K562 (cell line): ENCODE measurements around the gene PLRG1. TPM values are rescaled to one million over a fixed set of nuclear protein-coding genes. Genes with fewer than 3 reads are reported as not detected.

ENCODE experiments used
- ATAC-seq: fragments of 200-7000 bp; cut with Tn5 transposase; 3 replicates; pipeline ENCODE4 v1.9.1; 2020; ENCODE audit warnings: moderate library complexity
- BruUV-seq: library from RNA; stranded (reverse); fragments of 400-500 nt; replicated peaks from 2 replicates; lab custom pipeline; 2021; lab: Mats Ljungman, UMichigan
- CTCF ChIA-PET: fragments of 300-600 bp; formaldehyde crosslinking; extraction: SDS; loops from one replicate; lab custom pipeline; 2021; ENCODE audit warnings: low intra/inter-chr PET ratio; lab: Yijun Ruan, JAX
- POLR2A ChIA-PET: fragments of 300-600, 350-650 bp; sonication (Branson Sonifier 250); formaldehyde crosslinking; extraction: SDS; loops from one replicate; lab custom pipeline; 2021; ENCODE audit warnings: antibody characterized with exemption, inconsistent platforms; lab: Yijun Ruan, JAX
- DNase-seq, 4 experiments: peaks; one replicate each; pipeline versions ENCODE4 v3.0.0 to v3.0.0-alpha.2; 2011 to 2018; ENCODE audit warnings: low spot score in 3 of 4, mixed read lengths in 3 of 4; ENCODE audit errors: extremely low read depth in 1 of 4
- FAIRE-seq: peaks from 2 replicates; lab custom pipeline; 2011; peaks lifted over from hg19 to GRCh38; lab: Jason Lieb, UNC
- H2AFZ ChIP-seq: 2 replicates; pipeline ENCODE4 v1.6.0; 2011; ENCODE audit warnings: low read depth, low read length, control low read depth, inconsistent platforms
- H3K27ac ChIP-seq: fragments of 200-600 bp; 3 replicates; pipeline ENCODE4 v1.8.0; 2011; ENCODE audit warnings: low read depth, mild to moderate bottlenecking, control low read depth, inconsistent platforms, low read length, moderate library complexity, mixed read lengths; ENCODE audit errors: extremely low read depth
- H3K27me3 ChIP-seq, 2 experiments: fragments of 300-600 bp in 1 of 2; 2 replicates in 1 of 2; 3 replicates in 1 of 2; pipeline versions ENCODE4 v1.6.0 to v1.8.0; 2011; ENCODE audit warnings: inconsistent platforms in 2 of 2, low read length in 2 of 2, mild to moderate bottlenecking in 1 of 2, mixed read lengths in 1 of 2, moderate library complexity in 1 of 2; ENCODE audit not compliant: control insufficient read depth in 2 of 2, insufficient read depth in 2 of 2
- H3K36me3 ChIP-seq: fragments of 300-600 bp; 3 replicates; pipeline ENCODE4 v1.8.0; 2011; ENCODE audit warnings: mild to moderate bottlenecking, low read length, inconsistent platforms; ENCODE audit not compliant: control insufficient read depth, insufficient read depth
- H3K4me1 ChIP-seq, 2 experiments: fragments of 200-600 bp in 1 of 2; replicated peaks in 1 of 2; 2 replicates in 1 of 2; 3 replicates in 1 of 2; pipeline versions ENCODE4 v1.5.1 to v1.8.0; 2011; ENCODE audit warnings: inconsistent platforms in 2 of 2, low read length in 2 of 2, mild to moderate bottlenecking in 1 of 2, mixed read lengths in 1 of 2, moderate library complexity in 1 of 2; ENCODE audit not compliant: control insufficient read depth in 2 of 2, insufficient read depth in 2 of 2
- H3K4me2 ChIP-seq: 2 replicates; pipeline ENCODE4 v1.6.1; 2011; ENCODE audit warnings: low read length, control low read depth, inconsistent platforms, mixed read lengths; ENCODE audit not compliant: insufficient read depth
- H3K4me3 ChIP-seq: fragments of 200-600 bp; sonication (generic), shearing (Covaris generic); 2 replicates; pipeline ENCODE4 v1.5.1; 2016; ENCODE audit warnings: control low read depth, inconsistent platforms
- H3K79me2 ChIP-seq: fragments of 200-600 bp; 3 replicates; pipeline ENCODE4 v1.8.0; 2011; ENCODE audit warnings: low read length, inconsistent platforms; ENCODE audit not compliant: control insufficient read depth, insufficient read depth
- H3K9ac ChIP-seq, 2 experiments: 2 replicates each; pipeline versions ENCODE4 v1.6.0 to v1.6.1; 2011; ENCODE audit warnings: low read depth in 2 of 2, low read length in 2 of 2, control low read depth in 1 of 2, inconsistent platforms in 1 of 2, mild to moderate bottlenecking in 1 of 2, mixed read lengths in 1 of 2; ENCODE audit not compliant: insufficient read depth in 1 of 2
- H3K9me1 ChIP-seq: one replicate; pipeline ENCODE4 v1.6.0; 2011; ENCODE audit warnings: inconsistent platforms, mild to moderate bottlenecking, low read length, moderate library complexity; ENCODE audit not compliant: control insufficient read depth, insufficient read depth
- H3K9me3 ChIP-seq: replicated peaks from 2 replicates; pipeline ENCODE4 v1.5.1; 2011; ENCODE audit warnings: low read depth, low read length, inconsistent platforms; ENCODE audit not compliant: control insufficient read depth, insufficient read depth
- H4K20me1 ChIP-seq: replicated peaks from 2 replicates; pipeline ENCODE4 v1.6.1; 2011; ENCODE audit warnings: low read length, inconsistent platforms, mixed read lengths; ENCODE audit not compliant: control insufficient read depth, insufficient read depth
- ESRRB ChIP-seq: fragments of 250-450 bp; sonication (Bioruptor Pico); IDR thresholded peaks from 2 replicates; pipeline ENCODE4 v1.5.0; 2020; ENCODE audit warnings: mild to moderate bottlenecking, moderate library complexity, borderline replicate concordance
- NFXL1 ChIP-seq: fragments of 450-650 bp; formaldehyde crosslinking; IDR thresholded peaks from 2 replicates; pipeline ENCODE4 v1.4.0; 2021; ENCODE audit warnings: mild to moderate bottlenecking
- PML ChIP-seq: IDR thresholded peaks from 2 replicates; pipeline ENCODE4 v1.6.1; 2012; ENCODE audit warnings: low read length, inconsistent platforms
- POLR3G ChIP-seq: IDR thresholded peaks from 2 replicates; pipeline ENCODE4 v1.6.1; 2011; ENCODE audit not compliant: insufficient read length, insufficient replicate concordance; ENCODE audit errors: extremely low read depth
- SIRT6 ChIP-seq: IDR thresholded peaks from one replicate; pipeline ENCODE4 v1.6.1; 2012; ENCODE audit warnings: low read depth, mild to moderate bottlenecking, control low read depth, inconsistent platforms, low read length, moderate library complexity
- SP1 ChIP-seq: sonication (generic); formaldehyde crosslinking; IDR thresholded peaks from 2 replicates; pipeline ENCODE4 v1.8.1; 2022; ENCODE audit warnings: mild to moderate bottlenecking, missing genetic modification reagents
- ZBTB1 ChIP-seq: sonication (generic); formaldehyde crosslinking; IDR thresholded peaks from 2 replicates; pipeline ENCODE4 v1.8.1; 2023; ENCODE audit warnings: missing genetic modification reagents, low read depth, mild to moderate bottlenecking, borderline replicate concordance
- ZNF707 ChIP-seq: fragments of 250-450 bp; sonication (Bioruptor Pico); conservative IDR thresholded peaks from 2 replicates; pipeline ENCODE4 v1.8.0; 2022; ENCODE audit warnings: inconsistent platforms, mild to moderate bottlenecking, moderate library complexity
- whole genome bisulfite sequencing: fragments of 100-300 bp; shearing (Covaris generic); methylation state at CpG from one replicate; pipeline ENCODE4 v1.1.6; 2016; ENCODE audit warnings: low coverage, mixed read lengths; ENCODE audit not compliant: insufficient coverage; ENCODE audit errors: missing lambda C conversion rate; 5-methylcytosine and 5-hydroxymethylcytosine counted together
- in situ Hi-C: fragments of 300-500 bp; cut with MboI; formaldehyde crosslinking; loops from 4 replicates; pipeline ENCODE4 v1.15.0; 2018; ENCODE audit warnings: inconsistent platforms, mixed read lengths
- intact Hi-C: fragments of 100-400 bp; cut with micrococcal nuclease; formaldehyde crosslinking; loops from 2 replicates; pipeline ENCODE4 v1.14.2; 2022
- polyA plus RNA-seq, 8 experiments: library from polyadenylated mRNA; depleted of rRNA in 4 of 8; stranded (reverse) in 5 of 8; unstranded in 3 of 8; fragments of >200 nt; fragmentation: Nextera tagmentation in 2 of 8; fragmentation: Illumina TruSeq in 1 of 8; extraction: Ambion mirVana in 2 of 8; extraction: Trizol in 1 of 8; gene quantifications; 2 replicates each; pipeline versions ENCODE4 v1.2.1 to v1.2.3, GENCODE V29; 2011 to 2014; ENCODE audit warnings: inconsistent platforms in 1 of 8, missing spikeins in 1 of 8
- total RNA-seq, 7 experiments: library from RNA; depleted of rRNA in 6 of 7; stranded (reverse); fragments of >200 nt in 6 of 7; fragmentation: Illumina TruSeq in 2 of 7; extraction: Trizol in 2 of 7; gene quantifications; 2 replicates each; pipeline versions ENCODE4 v1.2.1 to v1.2.3, GENCODE V29; 2011 to 2021; ENCODE audit warnings: low replicate concordance in 1 of 7
- TF ChIP-seq, protein P1 (sequence below): fragments of 450-650 bp; formaldehyde crosslinking; IDR thresholded peaks from 2 replicates; pipeline ENCODE4 v1.4.0; 2022; ENCODE audit warnings: missing genetic modification characterization

The PLRG1 gene
- total and polyA plus RNA-seq, 9 of the 15 experiments (the other 6 are each of a cell fraction or from before 2014, with no cell fraction given): 48.0 to 248 (median 120) TPM

DNA sequence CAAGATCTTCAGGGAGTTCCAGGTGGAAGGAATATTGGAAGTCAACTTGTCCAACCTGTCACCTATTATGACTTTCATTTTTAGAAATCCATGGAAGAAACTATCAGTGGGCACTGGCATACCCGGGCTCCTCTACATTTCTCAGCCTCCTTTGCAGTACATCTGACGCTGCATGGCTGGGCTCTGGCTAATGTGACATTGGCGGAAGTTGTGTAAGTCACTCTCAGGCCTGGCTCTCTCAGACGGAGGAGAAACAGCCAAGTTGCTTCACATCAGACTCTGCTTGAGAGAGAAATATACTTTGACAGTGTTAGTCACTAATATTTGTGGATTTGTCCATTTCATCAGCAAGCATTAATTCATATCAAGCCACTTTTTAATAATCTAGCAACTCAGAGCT is 63.1 kb downstream of the PLRG1 start:
- intact Hi-C loops: no loop called here
- in situ Hi-C loops: no loop called here
- Histone ChIP-seq H3K27me3 (no peaks in the 10 kb centered on the region), H3K9ac (no peak overlapping the region), H3K36me3 (no peaks in the 10 kb centered on the region), H3K4me2 (no peak overlapping the region), H3K79me2 (no peaks in the 10 kb centered on the region; the same call in 2 of the 3 replicates), H3K4me3 (no peak overlapping the region), H3K9me3 (no peaks in the 10 kb centered on the region; the same call in 1 of the 2 replicates), H4K20me1 (no peaks in the 10 kb centered on the region), H3K4me1 (peaks cover 9 to 21% of the 10 kb centered on the region in 2 experiments; a peak in 4 of 5 replicates), H2AFZ (no peak overlapping the region), H3K27ac (no peak overlapping the region), H3K9me1 (no peaks in the 10 kb centered on the region)
- no TSS peak for BruUV-seq
- DNase-seq: no peak
- POLR2A ChIA-PET: interaction anchor here (0.7 kb wide), 1 partner anchor 9 kb away, joined by 3 read pairs; no protein-coding TSS in a partner anchor
- CTCF ChIA-PET: no interaction called here
- FAIRE-seq: peak; percentile 37
- no peak for ATAC-seq
- TF ChIP-seq, protein P1, sequence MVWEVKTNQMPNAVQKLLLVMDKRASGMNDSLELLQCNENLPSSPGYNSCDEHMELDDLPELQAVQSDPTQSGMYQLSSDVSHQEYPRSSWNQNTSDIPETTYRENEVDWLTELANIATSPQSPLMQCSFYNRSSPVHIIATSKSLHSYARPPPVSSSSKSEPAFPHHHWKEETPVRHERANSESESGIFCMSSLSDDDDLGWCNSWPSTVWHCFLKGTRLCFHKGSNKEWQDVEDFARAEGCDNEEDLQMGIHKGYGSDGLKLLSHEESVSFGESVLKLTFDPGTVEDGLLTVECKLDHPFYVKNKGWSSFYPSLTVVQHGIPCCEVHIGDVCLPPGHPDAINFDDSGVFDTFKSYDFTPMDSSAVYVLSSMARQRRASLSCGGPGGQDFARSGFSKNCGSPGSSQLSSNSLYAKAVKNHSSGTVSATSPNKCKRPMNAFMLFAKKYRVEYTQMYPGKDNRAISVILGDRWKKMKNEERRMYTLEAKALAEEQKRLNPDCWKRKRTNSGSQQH (CRISPR knock-in tag): no peak
- no peak for TF ChIP-seq SP1 (CRISPR knock-in tag)
- no peak for TF ChIP-seq PML
- no peak for TF ChIP-seq ZNF707 (CRISPR knock-in tag)
- no peak for TF ChIP-seq ESRRB
- TF ChIP-seq SIRT6: no peak
- TF ChIP-seq POLR3G: no peak
- no peak for TF ChIP-seq ZBTB1 (CRISPR knock-in tag)
- TF ChIP-seq NFXL1 (CRISPR knock-in tag): no peak
- WGBS: 36% methylated on average over 4 of the region's 4 CpGs
